HUES64 (cell line): Measurements from ENCODE around the gene C1GALT1.
"Not testable (repeated sequence)": the region's sequence is repeated elsewhere in the genome, so short reads cannot be mapped to it uniquely, and the experiment has no call there.

Experiments
- H3K27ac ChIP-seq: 2 replicates; pipeline ENCODE4 v1.7.0; 2013; ENCODE audit warnings: low read depth, low read length, inconsistent platforms
- H3K27me3 ChIP-seq: 2 replicates; pipeline ENCODE4 v1.6.1; 2013; ENCODE audit warnings: mild to moderate bottlenecking, low read length; ENCODE audit not compliant: insufficient read depth
- H3K36me3 ChIP-seq: 2 replicates; pipeline ENCODE4 v1.6.1; 2013; ENCODE audit warnings: mild to moderate bottlenecking, low read length; ENCODE audit not compliant: insufficient read depth
- H3K4me1 ChIP-seq: 2 replicates; pipeline ENCODE4 v1.6.1; 2013; ENCODE audit warnings: mild to moderate bottlenecking, low read length, moderate library complexity; ENCODE audit not compliant: insufficient read depth
- H3K4me3 ChIP-seq: 2 replicates; pipeline ENCODE4 v1.5.1; 2013; ENCODE audit warnings: mild to moderate bottlenecking, low read length, moderate library complexity
- H3K9ac ChIP-seq: 2 replicates; pipeline ENCODE4 v1.6.1; 2013; ENCODE audit warnings: mild to moderate bottlenecking, low read depth, low read length
- H3K9me3 ChIP-seq: 2 replicates; pipeline ENCODE4 v1.6.1; 2013; ENCODE audit warnings: low read depth, low read length; ENCODE audit not compliant: insufficient read depth
- WGBS: fragments of 150-250, 120-280 bp; methylation state at CpG from one replicate; pipeline ENCODE4 v1.1.7; 2013; ENCODE audit warnings: missing lambda C conversion rate; 5-methylcytosine and 5-hydroxymethylcytosine counted together

The C1GALT1 gene

DNA sequence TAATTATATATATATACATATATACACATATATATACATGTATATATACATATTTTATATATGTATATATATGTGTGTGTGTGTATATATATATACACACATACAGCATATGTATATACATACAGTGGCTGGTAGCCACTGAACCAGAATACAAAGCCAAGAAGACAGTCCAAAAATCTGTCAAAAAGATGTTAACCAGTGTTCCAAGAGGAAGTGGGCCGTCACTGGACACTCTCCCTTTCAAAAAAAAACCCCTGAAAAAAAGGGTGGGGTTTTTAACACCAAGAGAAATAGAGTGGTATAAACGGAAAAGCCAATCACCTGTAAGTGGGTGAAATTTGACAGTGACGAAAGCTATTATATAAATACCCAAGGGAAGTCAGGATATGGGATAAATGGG is 31.1 kb upstream of the C1GALT1 start:
- H3K4me1 ChIP-seq: no peaks in the 10 kb centered on the region
- H3K9me3 ChIP-seq: peaks cover 25% of the 10 kb centered on the region
- no peak overlapping the region for H3K9ac ChIP-seq
- H3K27me3 ChIP-seq: no peaks in the 10 kb centered on the region
- H3K36me3 ChIP-seq: no peaks in the 10 kb centered on the region
- 93% methylated on average over 3 of the region's 3 CpGs for WGBS
- no peak overlapping the region for H3K4me3 ChIP-seq
- no peak overlapping the region for H3K27ac ChIP-seq

DNA sequence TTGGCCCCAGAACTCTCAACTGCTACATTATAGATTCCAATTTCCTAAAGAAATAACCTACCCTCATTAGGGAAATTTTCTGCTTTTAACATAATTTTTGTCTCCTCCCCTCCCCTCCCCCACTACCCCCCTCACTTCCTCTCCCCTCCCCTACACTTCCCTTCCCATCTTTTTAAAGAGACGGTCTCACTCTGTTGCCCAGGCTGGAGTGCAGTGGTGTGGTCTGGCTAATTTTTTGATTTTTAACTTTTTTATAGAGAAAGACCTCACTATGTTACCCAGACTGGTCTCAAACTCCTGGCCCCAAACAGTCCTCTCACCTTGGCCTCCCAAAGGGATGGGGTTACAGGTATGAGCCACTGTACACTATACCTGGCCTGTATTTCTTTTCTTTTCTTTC is 30.5 kb upstream of the C1GALT1 start:
- Histone ChIP-seq H3K27ac (no peak overlapping the region), H3K4me3 (no peak overlapping the region), H3K9me3 (peaks cover 19% of the 10 kb centered on the region), H3K9ac (no peak overlapping the region), H3K27me3 (no peaks in the 10 kb centered on the region), H3K36me3 (no peaks in the 10 kb centered on the region), H3K4me1 (no peaks in the 10 kb centered on the region)
- WGBS: no CpG with 5 or more reads among the region's 1 CpG

DNA sequence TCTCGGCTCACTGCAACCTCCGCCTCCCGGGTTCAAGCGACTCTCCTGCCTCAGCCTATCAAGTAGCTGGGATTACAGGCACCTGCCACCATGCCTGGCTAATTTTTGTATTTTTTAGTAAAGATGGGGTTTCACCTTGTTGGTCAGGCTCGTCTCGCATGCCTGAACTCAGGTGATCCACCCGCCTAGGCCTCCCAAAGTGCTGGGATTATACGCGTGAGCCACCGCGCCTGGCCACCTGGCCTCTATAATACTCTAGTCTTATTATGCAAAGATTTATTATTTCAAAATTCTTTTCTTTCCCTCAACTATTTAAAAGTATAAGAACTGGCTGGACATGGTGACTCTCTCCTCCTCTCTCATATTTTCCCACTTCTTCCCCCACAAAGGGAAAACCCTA is 30.0 kb upstream of the C1GALT1 start:
- Histone ChIP-seq H3K4me3 (no peak overlapping the region), H3K9me3 (peaks cover 19% of the 10 kb centered on the region), H3K36me3 (no peaks in the 10 kb centered on the region), H3K27me3 (no peaks in the 10 kb centered on the region), H3K4me1 (no peaks in the 10 kb centered on the region), H3K9ac (no peak overlapping the region), H3K27ac (no peak overlapping the region)
- WGBS: 96% methylated on average over 11 of the region's 11 CpGs

DNA sequence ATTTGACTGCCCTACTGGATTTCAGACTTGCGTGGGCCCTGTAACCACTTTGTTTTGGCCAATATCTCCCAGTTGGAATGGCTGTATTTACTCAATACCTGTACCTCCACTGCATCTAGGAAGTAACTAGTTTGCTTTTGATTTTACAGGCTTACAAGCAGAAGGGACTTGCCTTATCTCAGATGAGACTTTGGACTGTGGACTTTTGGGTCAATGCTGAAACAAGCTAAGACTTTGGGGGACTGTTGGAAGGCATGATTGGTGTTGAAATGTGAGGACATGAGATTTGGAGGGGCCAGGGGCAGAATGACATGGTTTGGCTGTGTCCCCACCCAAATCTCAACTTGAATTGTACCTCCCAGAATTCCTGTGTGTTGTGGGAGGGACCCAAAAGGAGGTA is 28.0 kb upstream of the C1GALT1 start:
- not testable (repeated sequence) for H3K36me3 ChIP-seq, H3K27ac ChIP-seq, H3K9ac ChIP-seq, H3K4me1 ChIP-seq, H3K4me3 ChIP-seq, H3K27me3 ChIP-seq
- WGBS: 96% methylated on average over 1 of the region's 1 CpG
- H3K9me3 ChIP-seq: peaks cover 19% of the 10 kb centered on the region

DNA sequence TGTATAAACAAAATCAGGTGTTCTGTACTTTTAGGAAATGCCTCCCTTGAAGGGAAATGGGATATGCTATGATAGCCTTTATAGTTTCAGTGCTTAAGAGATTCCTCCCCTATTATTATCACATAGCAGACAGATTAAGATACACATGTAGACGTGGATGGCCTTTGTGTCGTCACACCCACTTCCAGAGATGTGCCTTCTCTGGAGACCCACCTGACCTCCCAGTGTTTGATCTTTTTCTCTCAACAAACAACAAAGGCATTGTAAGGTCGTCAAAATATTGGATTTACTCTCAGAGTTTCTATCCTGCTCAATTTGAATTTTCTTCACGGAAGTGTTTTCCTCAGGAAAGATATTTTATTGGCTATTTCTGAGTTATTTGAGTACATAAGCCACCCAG is 25.7 kb upstream of the C1GALT1 start:
- Histone ChIP-seq H3K9me3 (peaks cover 19% of the 10 kb centered on the region), H3K9ac (no peak overlapping the region)

DNA sequence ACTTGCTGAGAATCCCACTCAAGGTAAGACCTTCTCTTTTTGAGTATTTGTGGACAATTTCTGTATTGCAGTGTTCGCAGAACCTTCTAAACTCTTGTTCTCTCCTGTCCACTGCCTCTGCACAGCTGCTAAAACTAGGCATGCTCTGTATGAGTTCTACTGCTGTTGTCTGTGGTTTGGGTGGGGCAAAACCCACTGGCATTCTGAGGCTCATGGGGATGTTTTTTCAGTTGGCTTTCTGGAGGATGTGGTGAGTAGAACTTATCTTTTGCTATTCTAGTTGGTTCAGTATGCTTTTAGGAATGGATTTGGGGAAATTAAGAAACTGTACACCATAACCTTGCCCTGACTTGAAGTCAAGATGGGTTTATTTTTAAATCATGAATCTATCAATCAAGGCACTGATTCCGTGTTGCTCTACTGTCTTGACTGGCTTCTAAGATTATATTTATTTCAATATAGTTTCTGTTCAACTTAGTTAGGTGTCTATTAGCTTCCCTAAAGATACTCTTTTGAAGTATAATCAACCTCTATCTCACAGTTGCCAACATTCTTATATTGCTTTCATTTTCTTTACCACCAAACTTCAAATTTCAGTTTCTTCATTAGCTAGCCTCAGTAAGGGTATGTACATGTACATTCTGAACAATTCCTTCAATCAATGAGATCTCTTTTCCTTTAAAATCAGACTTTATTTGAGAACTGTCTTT is 25.0 kb upstream of the C1GALT1 start:
- no peaks in the 10 kb centered on the region for H3K4me1 ChIP-seq
- H3K9ac ChIP-seq: no peak overlapping the region
- 92% methylated on average over 1 of the region's 2 CpGs for WGBS
- H3K27ac ChIP-seq: no peak overlapping the region
- no peaks in the 10 kb centered on the region for H3K27me3 ChIP-seq
- H3K4me3 ChIP-seq: no peak overlapping the region
- peaks cover 19% of the 10 kb centered on the region for H3K9me3 ChIP-seq
- H3K36me3 ChIP-seq: no peaks in the 10 kb centered on the region

More for the DNA sequence above, 25.7 kb upstream of the C1GALT1 start:
- Histone ChIP-seq H3K36me3 (no peaks in the 10 kb centered on the region), H3K27me3 (no peaks in the 10 kb centered on the region), H3K4me3 (no peak overlapping the region), H3K27ac (no peak overlapping the region), H3K4me1 (no peaks in the 10 kb centered on the region)
- 96% methylated on average over 4 of the region's 4 CpGs for WGBS

DNA sequence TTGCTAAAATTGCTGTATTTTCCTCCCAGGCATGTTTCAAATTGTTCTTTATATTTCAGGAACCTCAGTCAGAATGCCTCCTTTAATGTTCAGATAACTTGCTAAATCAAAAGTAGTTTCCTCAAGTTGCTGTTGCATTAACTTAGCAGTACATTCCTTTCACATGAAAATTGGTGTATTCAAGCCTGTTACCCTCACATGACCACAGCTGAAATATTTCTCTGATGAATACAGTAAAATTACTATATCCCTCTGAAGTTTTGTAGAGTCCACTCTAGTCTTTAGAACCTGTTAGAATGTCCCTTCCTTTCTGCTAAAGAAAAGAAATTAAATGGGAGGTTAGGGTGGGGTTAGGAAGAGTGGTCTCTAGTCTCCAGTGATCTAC is 24.5 kb upstream of the C1GALT1 start:
- H3K4me1 ChIP-seq: no peaks in the 10 kb centered on the region
- H3K36me3 ChIP-seq: no peaks in the 10 kb centered on the region
- H3K27ac ChIP-seq: no peak overlapping the region
- H3K9me3 ChIP-seq: peaks cover 19% of the 10 kb centered on the region
- H3K9ac ChIP-seq: no peak overlapping the region
- H3K27me3 ChIP-seq: no peaks in the 10 kb centered on the region
- no peak overlapping the region for H3K4me3 ChIP-seq

DNA sequence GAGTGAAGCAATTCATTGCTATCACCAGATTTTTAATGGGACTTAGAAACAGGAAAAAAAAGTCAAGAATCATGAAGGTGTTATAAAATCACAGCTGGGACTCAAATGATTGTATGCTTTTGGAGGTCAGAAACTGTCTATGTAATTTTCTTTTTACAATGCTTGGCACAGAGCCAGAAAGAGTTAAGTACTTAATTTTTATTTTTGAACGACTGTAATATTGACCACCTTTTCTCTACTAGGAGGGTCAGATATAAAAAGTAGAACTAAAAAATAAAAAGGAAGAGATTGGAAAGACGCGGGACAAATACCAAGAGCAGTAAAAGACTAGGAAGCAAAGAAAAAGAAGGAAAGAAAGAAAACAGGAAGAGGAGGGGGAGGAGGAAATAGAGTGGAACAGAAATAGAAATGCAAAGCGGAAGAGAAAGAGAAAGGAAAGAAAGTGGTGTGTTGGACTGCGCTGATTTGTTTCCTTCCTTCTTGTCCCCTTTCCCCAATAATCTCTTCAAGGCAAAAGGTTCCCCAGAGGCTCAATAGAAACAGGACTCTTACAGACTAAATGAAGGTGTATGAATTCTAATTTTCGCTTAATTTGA is 23.2 kb upstream of the C1GALT1 start:
- Histone ChIP-seq H3K4me1 (no peaks in the 10 kb centered on the region), H3K9me3 (peaks cover 8% of the 10 kb centered on the region; the same call in 1 of the 2 replicates), H3K27ac (no peak overlapping the region), H3K27me3 (no peaks in the 10 kb centered on the region), H3K36me3 (no peaks in the 10 kb centered on the region), H3K9ac (no peak overlapping the region), H3K4me3 (no peak overlapping the region)
- WGBS: 76% methylated on average over 4 of the region's 6 CpGs

DNA sequence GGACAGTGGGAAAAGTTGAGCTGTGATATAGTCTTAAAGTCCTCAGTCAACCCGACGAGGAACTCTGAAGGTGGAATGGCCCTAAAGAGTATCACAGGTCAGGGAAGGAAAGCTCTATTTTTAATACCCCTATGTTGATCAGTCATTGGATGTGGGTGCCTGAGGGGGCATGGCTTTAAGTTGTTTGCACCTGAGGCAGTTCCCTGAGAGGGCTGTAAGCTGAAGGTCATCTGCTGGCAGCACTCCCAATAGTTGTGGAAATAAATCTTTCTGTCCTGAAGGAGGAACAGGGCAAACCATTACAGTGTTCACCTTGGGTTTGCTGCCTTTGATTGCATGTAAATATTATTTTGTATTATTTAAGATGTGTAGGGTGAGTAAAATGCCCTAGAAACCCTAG is 17.8 kb upstream of the C1GALT1 start:
- no peaks in the 10 kb centered on the region for H3K9me3 ChIP-seq
- 95% methylated on average over 2 of the region's 2 CpGs for WGBS

DNA sequence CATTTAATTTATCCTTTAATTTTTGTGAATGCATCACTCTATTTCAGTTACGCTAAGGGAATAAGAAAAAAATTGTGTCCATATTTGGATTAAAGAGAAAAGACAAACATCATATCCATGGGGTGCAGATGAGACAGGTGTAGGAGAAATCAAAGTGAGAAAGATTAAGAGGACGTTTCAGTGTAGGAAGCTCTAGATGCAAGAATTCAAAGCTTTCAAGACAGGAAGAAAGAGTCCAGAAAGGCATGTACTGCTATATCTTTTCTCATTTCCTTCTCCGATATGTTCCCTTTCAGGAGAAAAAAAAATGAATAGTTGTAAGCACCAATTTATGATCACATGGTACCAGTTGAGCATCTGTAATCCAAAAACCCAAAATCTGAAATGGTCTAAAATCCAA is 17.0 kb upstream of the C1GALT1 start:
- no peaks in the 10 kb centered on the region for H3K36me3 ChIP-seq
- 87% methylated on average over 2 of the region's 3 CpGs for WGBS
- no peak overlapping the region for H3K27ac ChIP-seq
- H3K9ac ChIP-seq: no peak overlapping the region
- no peaks in the 10 kb centered on the region for H3K27me3 ChIP-seq
- H3K4me3 ChIP-seq: no peak overlapping the region
- peaks cover 10% of the 10 kb centered on the region; the same call in 1 of the 2 replicates for H3K4me1 ChIP-seq
- no peaks in the 10 kb centered on the region for H3K9me3 ChIP-seq

More for the DNA sequence above, 17.8 kb upstream of the C1GALT1 start:
- Histone ChIP-seq H3K36me3 (no peaks in the 10 kb centered on the region), H3K27ac (no peak overlapping the region), H3K4me3 (no peak overlapping the region), H3K9ac (no peak overlapping the region), H3K27me3 (no peaks in the 10 kb centered on the region), H3K4me1 (peaks cover 10% of the 10 kb centered on the region; the same call in 1 of the 2 replicates)

DNA sequence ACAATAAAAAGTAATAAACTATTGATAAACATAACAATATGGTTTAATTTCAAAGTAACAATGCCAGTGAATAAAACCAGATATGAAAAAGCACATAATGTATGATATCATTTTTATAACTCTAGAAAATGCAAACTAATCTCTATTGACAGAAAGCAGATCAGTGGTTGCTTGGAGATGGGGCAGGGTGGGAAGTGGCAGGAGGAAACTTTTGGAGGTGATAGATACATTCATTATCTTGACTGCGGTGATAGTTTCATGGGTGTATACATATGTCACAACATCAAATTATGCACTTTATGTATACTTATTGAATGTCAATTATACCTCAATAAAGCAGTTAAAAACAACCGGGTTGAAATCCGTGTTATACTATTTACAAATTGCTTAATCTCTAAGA is 16.0 kb upstream of the C1GALT1 start:
- H3K4me3 ChIP-seq: no peak overlapping the region
- H3K4me1 ChIP-seq: peaks cover 10% of the 10 kb centered on the region; the same call in 1 of the 2 replicates
- no peaks in the 10 kb centered on the region for H3K36me3 ChIP-seq
- no peaks in the 10 kb centered on the region for H3K27me3 ChIP-seq
- no peaks in the 10 kb centered on the region for H3K9me3 ChIP-seq
- 92% methylated on average over 2 of the region's 3 CpGs for WGBS
- H3K27ac ChIP-seq: no peak overlapping the region
- H3K9ac ChIP-seq: no peak overlapping the region
